GM18526 (cell line): ENCODE results near the gene ZNF423.

ENCODE experiments used
- POLR2A ChIP-seq: IDR thresholded peaks from 3 replicates; pipeline ENCODE4 v1.6.1; 2011; ENCODE audit not compliant: insufficient read length; ENCODE audit errors: extremely low read depth

Gene ZNF423

GRCh38 chr16:49560004-49560830 is 295.7 kb downstream of the ZNF423 start:
- TF ChIP-seq POLR2A = no peak

GRCh38 chr16:49559242-49559641 is 296.7 kb downstream of the ZNF423 start:
- no peak for TF ChIP-seq POLR2A

- no peak for TF ChIP-seq POLR2A
Observed at GRCh38 chr16:49558451-49558850, 297.5 kb downstream of the ZNF423 start.

DNA sequence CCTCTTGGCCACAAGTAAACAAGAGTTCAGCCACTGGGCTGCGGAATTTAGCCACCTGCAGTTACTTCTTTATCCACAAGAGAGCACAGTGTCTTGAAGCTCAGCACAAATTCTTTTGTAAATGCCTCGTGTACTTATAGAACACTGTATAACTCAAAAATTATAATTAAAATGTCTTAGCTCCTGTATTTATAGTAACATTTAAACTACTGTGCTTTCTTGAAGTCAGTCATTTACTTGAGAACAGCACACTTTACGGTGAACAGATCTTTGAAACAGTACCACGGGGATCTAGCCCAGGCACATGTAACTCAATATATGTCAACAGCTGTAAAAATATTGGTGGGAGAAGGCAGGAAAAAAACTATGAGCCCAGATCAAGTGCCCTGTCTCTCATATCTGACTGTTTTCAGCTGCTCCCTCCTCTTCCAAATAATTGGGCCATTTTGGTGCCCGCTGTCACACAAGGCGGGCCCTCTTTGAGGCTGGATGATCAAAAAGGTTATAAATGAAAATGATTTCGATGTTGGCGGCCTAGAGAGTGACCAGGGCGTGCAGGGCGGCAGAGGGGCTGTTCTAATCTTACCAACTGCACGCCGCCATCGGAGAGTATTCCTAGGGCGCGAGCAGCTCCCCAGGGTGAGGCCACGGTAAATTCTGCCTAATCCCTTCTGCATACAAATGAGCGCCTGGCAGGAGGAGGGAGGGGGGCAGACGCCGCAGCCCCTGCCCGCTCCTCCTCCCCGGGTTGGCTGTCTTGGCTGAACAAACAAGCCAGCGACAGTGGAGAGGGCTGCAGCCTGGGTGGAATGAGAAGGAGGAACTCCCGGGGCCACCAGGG is 299.1 kb downstream of the ZNF423 start:
- TF ChIP-seq POLR2A = no peak

GRCh38 chr16:49556249-49556605 is 299.7 kb downstream of the ZNF423 start:
- no peak for TF ChIP-seq POLR2A

DNA sequence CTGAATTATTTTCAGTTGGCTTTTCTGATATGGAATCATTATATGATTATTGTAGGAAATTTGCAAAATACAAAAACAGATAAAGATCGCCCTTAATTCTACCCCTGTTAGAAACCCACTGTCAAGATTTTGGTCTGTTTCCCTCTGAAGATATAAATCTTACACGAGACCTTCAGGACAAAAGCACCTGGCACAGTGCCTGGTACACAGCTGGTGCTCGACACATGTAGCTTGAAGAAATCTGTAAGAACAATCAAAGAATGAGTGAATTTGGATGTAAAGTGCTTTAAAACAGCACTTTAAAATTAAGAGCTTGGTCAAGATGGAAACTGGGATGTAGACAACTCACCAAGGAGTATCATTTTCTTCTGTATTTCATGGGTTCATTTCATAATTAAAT is 301.2 kb downstream of the ZNF423 start:
- TF ChIP-seq POLR2A = no peak

DNA sequence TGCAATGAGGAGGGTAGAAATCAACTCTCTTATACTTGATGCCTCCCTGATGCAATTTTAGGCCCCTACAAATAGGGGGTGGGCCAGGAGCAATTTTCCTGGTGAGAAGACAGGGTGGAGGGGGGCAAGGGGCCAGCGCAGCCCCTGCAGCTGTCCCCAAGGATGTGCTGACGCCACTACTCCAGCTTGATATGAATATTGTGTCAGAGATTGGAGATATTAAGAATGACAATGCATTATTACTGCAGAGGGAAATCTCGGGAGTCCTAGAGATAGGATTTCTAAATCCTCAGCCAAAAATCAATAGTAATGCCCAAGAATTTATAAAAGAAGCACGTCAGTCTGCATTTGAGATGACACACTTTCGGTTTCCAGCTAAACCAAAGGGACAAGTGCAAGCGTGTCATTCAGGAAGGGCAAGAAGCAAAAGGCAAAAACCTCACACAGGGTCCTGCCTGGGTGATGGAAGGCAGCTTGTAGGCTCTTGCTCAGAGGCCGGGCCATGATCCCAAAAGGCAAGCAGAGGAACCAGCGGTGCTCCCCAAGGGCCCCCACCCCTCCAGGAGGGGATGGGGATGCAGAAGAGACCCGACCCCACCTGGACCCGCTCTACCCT is 303.5 kb downstream of the ZNF423 start:
- no peak for TF ChIP-seq POLR2A

- TF ChIP-seq POLR2A = no peak
Observed at GRCh38 chr16:49550666-49551065, 305.2 kb downstream of the ZNF423 start.

- TF ChIP-seq POLR2A = no peak
Observed at GRCh38 chr16:49550140-49550539, 305.8 kb downstream of the ZNF423 start.

- TF ChIP-seq POLR2A = no peak
Observed at GRCh38 chr16:49548325-49548970, 307.5 kb downstream of the ZNF423 start.

GRCh38 chr16:49547448-49547847 is 308.5 kb downstream of the ZNF423 start:
- no peak for TF ChIP-seq POLR2A

- no peak for TF ChIP-seq POLR2A
Observed at GRCh38 chr16:49546735-49547134, 309.2 kb downstream of the ZNF423 start.

- TF ChIP-seq POLR2A = no peak
Observed at GRCh38 chr16:49545741-49546448, 310.0 kb downstream of the ZNF423 start.

DNA sequence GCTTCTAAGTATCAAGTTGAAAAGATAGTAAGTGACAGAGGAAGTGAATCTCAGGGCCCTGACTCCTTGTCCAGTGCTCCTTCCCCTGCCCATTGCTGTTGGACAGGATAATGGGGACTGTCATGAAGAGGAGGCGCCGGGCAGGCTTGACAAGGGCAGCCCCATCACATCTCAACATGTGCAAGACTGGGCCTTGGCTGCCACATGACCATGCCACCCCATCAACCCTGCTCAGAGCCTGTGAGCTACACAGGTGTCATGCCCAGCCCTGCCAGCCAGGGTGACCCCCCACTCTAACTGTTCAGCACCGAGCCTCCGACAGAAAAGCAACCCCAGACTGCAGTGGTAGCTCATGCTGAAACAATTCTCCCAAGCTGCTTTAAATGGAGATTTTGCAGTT is 310.7 kb downstream of the ZNF423 start:
- no peak for TF ChIP-seq POLR2A

GRCh38 chr16:49544828-49545227 is 311.1 kb downstream of the ZNF423 start:
- TF ChIP-seq POLR2A = no peak
